Skeletal muscle tissue (tissue), 4 donors: Measurements from ENCODE around the gene FBXW8. TPM values are rescaled to one million over a fixed set of nuclear protein-coding genes. Genes with fewer than 3 reads are reported as not detected.
A peak's percentile ranks its signal among the peaks of the same experiment; 100 is the strongest.

ENCODE experiments used
- H3K27ac ChIP-seq: one replicate; pipeline ENCODE4 v1.7.0; 2013; ENCODE audit warnings: mild to moderate bottlenecking, low read depth, low read length, inconsistent platforms
- H3K27me3 ChIP-seq, 3 donors: one replicate each; pipeline ENCODE4 v1.7.0; 2013; ENCODE audit warnings: low read length in 3 of 3; ENCODE audit not compliant: control insufficient read depth in 3 of 3, insufficient read depth in 3 of 3
- H3K36me3 ChIP-seq, 3 donors: one replicate each; pipeline ENCODE4 v1.7.0; 2013; ENCODE audit warnings: low read length in 3 of 3; ENCODE audit not compliant: control insufficient read depth in 3 of 3, insufficient read depth in 3 of 3
- H3K4me1 ChIP-seq, 3 donors: one replicate each; pipeline ENCODE4 v1.7.0; 2013; ENCODE audit warnings: low read length in 3 of 3, mild to moderate bottlenecking in 3 of 3; ENCODE audit not compliant: control insufficient read depth in 3 of 3, insufficient read depth in 3 of 3
- H3K4me3 ChIP-seq, 3 donors: one replicate each; pipeline ENCODE4 v1.7.0; 2013; ENCODE audit warnings: low read length in 3 of 3
- H3K9ac ChIP-seq, 3 donors: one replicate each; pipeline ENCODE4 v1.7.0; 2013; ENCODE audit warnings: low read length in 3 of 3, mild to moderate bottlenecking in 3 of 3, moderate library complexity in 2 of 3, low read depth in 1 of 3
- H3K9me3 ChIP-seq, 3 donors: one replicate each; pipeline ENCODE4 v1.7.0; 2013; ENCODE audit warnings: low read length in 3 of 3; ENCODE audit not compliant: control insufficient read depth in 3 of 3
- total RNA-seq: library from RNA; depleted of rRNA; stranded (reverse); fragments of >200 nt; gene quantifications from one replicate; pipeline ENCODE4 v1.2.3, GENCODE V29; 2014
- donor health status: Osteomylitis.

Gene FBXW8
- total RNA-seq, 1 donor from 2014 or later = 8.9 TPM

DNA sequence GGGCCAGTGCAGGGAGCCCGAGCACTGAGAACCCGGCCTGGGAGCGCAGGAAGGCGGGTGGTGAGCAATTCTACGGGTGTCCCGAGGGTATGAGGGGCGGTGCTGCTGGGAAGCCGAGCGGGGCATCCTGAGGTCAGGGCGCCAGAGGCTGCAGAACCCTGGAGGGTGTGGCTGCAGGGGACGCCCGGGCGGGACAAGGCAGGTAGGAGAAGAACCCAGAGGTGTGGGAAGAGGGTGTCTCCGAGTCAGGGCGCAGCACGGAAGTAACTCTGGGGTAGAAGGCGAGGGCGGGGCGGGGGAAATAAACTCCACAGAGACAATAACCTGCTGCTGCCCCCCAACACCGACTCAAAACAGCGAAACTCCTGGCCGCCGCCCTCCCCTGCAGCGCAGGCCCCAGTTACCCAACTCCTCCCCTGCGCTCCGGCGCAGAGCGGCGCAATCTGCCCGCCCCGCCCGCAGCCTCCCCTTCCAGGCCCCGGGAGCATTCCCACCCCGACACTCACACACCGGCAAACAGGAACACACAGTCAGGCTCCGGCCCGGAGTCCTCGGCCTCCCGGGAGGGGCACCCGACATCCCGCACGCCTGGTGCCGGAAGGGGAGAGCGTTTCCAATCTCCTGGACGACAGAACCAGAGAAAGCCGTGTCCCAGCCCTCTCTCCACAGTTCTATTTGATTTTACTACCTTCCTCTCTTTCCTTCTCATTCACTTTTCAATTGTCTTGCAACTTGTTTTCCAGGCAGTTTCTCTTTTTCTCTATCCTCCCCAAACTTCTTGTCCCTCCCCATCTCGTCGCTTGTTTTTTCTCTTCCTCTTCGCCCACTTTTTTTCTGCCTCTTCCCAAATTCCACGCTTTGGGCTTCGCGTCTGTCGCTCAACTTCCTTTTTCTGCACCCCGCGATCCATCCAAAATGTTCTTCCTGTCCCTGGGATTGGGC lies 31.9 kb upstream of the FBXW8 start:
- Histone ChIP-seq H3K4me3 (peak overlapping the region in 2 of 3 donors; percentile 41 to 52), H3K36me3 (no peaks in the 10 kb centered on the region), H3K9ac (peak overlapping the region in 2 of 3 donors; percentile 38 to 51), H3K4me1 (peaks cover 30 to 34% (median 32%) of the 10 kb centered on the region in 3 donors), H3K27ac (no peak overlapping the region), H3K27me3 (peaks cover 66 to 78% (median 68%) of the 10 kb centered on the region in 3 donors), H3K9me3 (peaks cover 0 to 4% (median 3%) of the 10 kb centered on the region in 3 donors)

DNA sequence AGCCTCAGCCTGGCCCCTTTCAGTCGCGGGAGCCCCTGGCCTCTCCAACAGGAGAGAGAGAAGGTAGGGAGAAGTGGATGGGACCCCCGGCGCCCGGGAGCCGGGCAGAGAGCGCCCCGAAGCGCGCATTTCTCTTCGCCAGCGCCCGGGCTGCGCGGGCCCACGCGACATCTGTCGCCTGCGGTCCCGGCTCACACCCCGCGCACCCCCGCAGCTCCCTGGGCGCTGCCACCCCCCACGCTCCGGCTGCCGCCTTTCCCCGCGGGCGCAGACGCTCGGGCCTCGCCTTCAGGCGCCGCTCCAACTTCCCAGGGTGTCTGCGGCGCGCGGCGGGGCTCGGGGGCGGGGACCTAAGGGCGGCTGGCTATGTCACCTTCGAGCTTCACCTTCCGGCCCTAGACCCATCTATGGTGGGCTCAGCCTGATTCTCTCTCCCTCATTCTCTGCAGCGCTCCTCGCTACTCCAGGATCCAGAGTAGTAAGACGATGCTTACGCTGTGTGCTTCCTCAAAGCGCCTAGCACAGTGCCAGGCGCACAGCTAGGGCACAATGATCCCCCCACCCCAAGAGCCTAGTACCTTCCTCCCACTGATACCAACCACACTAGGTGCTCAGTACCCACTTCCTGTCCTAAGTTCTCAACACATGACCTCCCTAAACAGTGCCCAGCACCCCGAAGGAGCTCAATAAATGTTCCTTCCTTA lies 31.1 kb upstream of the FBXW8 start:
- Histone ChIP-seq H3K27ac (no peak overlapping the region), H3K4me1 (peaks cover 30 to 34% (median 32%) of the 10 kb centered on the region in 3 donors), H3K4me3 (peak overlapping the region in 2 of 3 donors; percentile 38 to 52), H3K27me3 (peaks cover 61 to 72% (median 63%) of the 10 kb centered on the region in 3 donors), H3K36me3 (no peaks in the 10 kb centered on the region), H3K9me3 (peaks cover 0 to 1% (median under 1%) of the 10 kb centered on the region in 3 donors), H3K9ac (peak overlapping the region in 2 of 3 donors; percentile 38 to 51)

DNA sequence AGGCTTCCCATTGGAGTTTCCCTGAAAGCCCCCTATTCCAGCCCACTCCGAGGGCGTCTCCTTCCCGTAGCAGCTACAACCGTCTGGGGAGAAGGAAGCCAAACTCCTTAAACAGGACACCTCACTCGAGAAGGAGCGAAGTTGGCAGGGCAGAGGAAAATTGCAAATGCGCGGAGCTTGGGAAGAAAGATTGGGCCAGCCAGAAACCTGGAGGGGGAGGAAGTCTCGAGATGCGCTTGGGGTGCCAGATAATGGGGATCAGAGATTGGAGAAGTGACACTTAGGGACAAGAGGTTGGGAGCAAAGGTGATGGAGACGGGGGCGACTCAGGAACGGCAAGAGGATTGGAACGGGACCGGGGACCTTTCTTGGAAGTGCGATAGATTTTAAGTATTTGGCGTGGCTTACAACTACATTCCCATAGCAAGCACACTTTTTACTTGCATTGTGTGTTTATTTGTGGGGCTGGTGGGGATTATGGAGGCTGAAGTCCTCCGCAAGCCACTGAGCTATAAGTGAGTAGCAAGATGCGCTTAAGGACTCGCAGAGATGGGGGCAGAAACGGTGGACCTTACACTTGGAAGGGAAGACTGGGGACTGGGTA lies 30.4 kb upstream of the FBXW8 start:
- Histone ChIP-seq H3K9me3 (no peaks in the 10 kb centered on the region), H3K27ac (no peak overlapping the region), H3K36me3 (no peaks in the 10 kb centered on the region), H3K4me3 (peak overlapping the region; percentile 38 to 52 (median 52)), H3K9ac (peak overlapping the region in 1 of 3 donors; percentile 11), H3K27me3 (peaks cover 59 to 67% (median 60%) of the 10 kb centered on the region in 3 donors), H3K4me1 (peaks cover 30 to 34% (median 32%) of the 10 kb centered on the region in 3 donors)

DNA sequence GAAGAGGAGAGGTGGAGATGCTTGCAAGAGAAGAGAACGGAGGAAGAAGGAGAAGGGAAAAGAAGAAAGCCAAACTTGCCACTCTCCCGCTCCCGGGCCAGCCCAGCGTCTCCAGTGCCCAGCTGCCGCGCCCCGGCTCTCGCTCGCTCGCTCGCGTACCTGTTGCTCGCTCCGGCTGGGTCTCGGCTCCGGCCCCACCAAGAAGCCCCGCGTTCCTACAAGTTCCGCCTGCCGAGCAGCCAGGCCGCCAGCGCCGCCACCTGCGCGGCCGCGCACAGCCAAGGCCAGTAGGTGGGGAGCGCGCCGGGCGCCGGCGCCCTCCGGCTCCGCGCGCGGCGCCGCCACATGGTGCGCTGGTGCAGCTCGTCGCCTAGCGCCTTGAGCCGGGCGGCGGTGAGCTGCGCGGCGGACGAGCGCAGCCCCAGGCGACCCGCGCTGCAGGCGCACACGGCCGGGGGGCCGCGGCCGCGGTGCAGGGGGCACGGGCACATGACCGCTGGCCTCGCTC lies 29.9 kb upstream of the FBXW8 start:
- H3K9me3 ChIP-seq = no peaks in the 10 kb centered on the region
- peaks cover 57 to 66% (median 59%) of the 10 kb centered on the region in 3 donors for H3K27me3 ChIP-seq
- H3K27ac ChIP-seq = no peak overlapping the region
- H3K9ac ChIP-seq = no peak overlapping the region
- no peaks in the 10 kb centered on the region for H3K36me3 ChIP-seq
- peaks cover 30 to 34% (median 32%) of the 10 kb centered on the region in 3 donors for H3K4me1 ChIP-seq
- peak overlapping the region; percentile 38 to 52 (median 52) for H3K4me3 ChIP-seq

DNA sequence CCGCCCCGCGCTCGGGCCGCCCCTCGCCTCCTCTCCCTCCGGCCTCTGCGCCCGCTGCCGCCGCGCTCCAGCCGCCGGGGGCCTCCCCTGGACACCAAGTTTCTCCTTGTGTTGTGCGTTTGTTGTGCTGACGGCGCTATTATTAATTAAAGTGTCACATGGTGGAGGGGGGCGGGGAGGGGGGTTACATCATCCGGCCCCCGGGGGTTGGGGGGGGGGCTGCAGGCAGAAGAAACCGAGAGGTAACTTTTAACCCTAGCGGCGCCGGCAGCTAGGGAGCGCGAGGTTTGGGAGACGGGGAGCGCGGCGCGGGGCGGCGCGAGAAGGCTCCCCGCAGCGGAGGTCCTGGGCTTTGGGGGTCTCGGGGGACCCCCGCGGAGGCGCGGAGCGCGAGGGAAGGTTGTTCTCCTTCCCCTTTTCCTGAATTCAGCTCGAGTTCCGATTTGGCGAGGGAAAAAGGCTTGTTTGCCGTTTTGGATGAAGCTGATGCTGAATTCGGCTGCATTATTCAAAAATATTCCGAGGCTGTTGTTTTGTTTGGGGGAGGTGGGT lies 29.3 kb upstream of the FBXW8 start, which contains the start of gene HRK:
Gene HRK (minus strand): TSS at position 117 of the 552 bp plus-strand sequence. CDS start 134 bp downstream, outside the sequence.
- Histone ChIP-seq H3K4me1 (peaks cover 30 to 34% (median 32%) of the 10 kb centered on the region in 3 donors), H3K27ac (no peak within 1 kb of the TSS), H3K9me3 (no peaks in the 10 kb centered on the region), H3K4me3 (peak within 1 kb of the TSS; percentile 38 to 65 (median 54)), H3K27me3 (peaks cover 52 to 61% (median 55%) of the 10 kb centered on the region in 3 donors), H3K9ac (peak within 1 kb of the TSS; percentile 16 to 43 (median 38)), H3K36me3 (no peaks in the 10 kb centered on the region)

DNA sequence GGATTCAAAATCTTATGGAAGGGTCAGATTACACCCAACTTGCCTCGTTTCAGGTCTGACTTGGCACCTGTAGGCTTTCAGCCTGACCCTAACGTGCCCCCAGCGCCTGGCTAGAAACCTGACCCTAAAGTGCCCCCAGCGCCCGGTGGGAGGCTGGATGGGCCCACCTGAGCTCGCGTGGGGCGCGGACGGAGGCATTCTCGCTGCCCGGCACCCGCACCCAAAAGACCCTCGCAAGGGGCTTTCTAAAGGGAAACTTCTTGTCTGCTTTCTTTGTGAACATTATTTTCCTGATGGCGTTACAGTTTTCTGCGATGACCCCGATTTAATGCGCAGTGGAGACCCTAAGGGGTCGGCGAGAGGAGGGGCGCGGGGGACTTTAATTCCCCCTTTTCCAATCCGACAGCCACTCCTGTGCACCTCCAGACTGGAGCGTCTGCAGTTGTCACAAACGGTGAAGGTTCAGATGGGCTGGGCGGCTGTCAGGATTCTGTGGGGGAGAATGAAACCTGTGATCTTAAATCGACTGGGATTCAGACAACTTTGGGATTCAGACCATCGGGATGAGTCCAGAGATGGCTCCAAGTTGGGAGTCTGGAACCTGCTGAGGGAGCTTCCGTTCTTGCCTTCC lies 28.8 kb upstream of the FBXW8 start:
- Histone ChIP-seq H3K4me1 (peaks cover 30 to 34% (median 32%) of the 10 kb centered on the region in 3 donors), H3K9me3 (no peaks in the 10 kb centered on the region), H3K4me3 (peak overlapping the region; percentile 24 to 65 (median 54)), H3K9ac (peak overlapping the region in 2 of 3 donors; percentile 16 to 38), H3K27ac (no peak overlapping the region), H3K36me3 (no peaks in the 10 kb centered on the region), H3K27me3 (peaks cover 48 to 56% (median 50%) of the 10 kb centered on the region in 3 donors)

DNA sequence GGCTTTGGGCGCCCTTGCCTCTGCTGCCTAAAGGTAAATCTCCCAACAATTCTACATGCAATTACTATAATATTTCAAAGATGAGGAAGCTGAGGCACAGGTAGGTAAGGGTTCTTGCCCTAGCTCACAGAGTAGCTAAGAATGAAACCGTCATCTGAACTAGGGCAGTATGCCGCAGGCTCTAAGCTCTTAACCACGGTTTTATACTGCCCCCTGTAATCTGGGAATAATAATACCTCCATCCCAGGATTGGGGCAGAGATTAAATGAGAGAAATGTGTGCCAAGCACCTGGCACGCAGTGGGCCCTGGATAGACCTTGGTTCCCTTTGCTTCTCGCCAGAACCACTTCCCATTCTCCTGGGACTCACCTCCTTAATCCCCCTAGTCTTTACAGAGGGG lies 28.0 kb upstream of the FBXW8 start:
- H3K4me1 ChIP-seq = peaks cover 30 to 34% (median 32%) of the 10 kb centered on the region in 3 donors
- H3K9me3 ChIP-seq = no peaks in the 10 kb centered on the region
- H3K9ac ChIP-seq = no peak overlapping the region
- H3K27me3 ChIP-seq = peaks cover 41 to 50% (median 48%) of the 10 kb centered on the region in 3 donors
- H3K4me3 ChIP-seq = no peak overlapping the region
- no peaks in the 10 kb centered on the region for H3K36me3 ChIP-seq
- no peak overlapping the region for H3K27ac ChIP-seq

DNA sequence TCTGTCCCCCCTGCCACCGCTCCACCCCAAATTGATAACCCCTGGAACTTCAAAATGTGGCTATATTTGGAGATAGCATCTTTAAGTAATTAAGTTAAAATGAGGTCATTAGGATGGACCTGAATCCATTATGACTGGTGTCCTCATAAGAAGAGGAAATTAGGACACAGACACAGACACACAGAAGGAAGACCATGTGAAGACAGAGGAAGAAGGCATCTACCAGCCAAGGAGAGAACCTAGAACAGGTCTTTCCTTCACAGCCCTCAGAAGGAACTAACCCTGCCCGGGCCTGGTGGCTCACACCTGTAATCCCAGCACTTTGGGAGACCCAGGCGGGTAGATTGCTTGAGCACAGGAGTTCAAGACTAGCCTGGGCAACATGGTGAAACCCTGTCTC lies 25.9 kb upstream of the FBXW8 start:
- Histone ChIP-seq H3K4me3 (no peak overlapping the region), H3K36me3 (no peaks in the 10 kb centered on the region), H3K27ac (no peak overlapping the region), H3K27me3 (peaks cover 23 to 31% (median 28%) of the 10 kb centered on the region in 3 donors), H3K9me3 (no peaks in the 10 kb centered on the region), H3K9ac (no peak overlapping the region), H3K4me1 (peaks cover 16 to 20% (median 19%) of the 10 kb centered on the region in 3 donors)

DNA sequence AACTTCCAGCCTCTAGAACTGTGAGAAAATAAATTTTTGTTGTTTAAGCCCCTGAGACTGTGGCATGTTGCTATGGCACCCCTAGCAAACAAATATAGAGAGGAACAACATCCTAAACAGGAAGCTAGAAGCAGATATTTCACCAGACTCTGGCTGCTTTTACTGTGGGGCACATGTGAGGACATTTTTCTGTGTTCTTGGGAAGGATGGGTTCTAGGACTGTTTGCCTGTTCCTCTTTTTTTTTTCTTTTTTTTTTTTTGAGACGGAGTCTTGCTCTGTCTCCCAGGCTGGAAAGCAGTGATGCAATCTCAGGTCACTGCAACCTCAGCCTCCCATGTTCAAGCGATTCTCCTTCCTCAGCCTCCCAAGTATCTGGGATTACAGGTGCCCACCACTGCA lies 25.3 kb upstream of the FBXW8 start:
- H3K4me3 ChIP-seq = no peak overlapping the region
- no peak overlapping the region for H3K27ac ChIP-seq
- H3K27me3 ChIP-seq = peaks cover 17 to 24% (median 22%) of the 10 kb centered on the region in 3 donors
- H3K36me3 ChIP-seq = no peaks in the 10 kb centered on the region
- H3K9ac ChIP-seq = no peak overlapping the region
- H3K9me3 ChIP-seq = no peaks in the 10 kb centered on the region
- peaks cover 10 to 14% (median 13%) of the 10 kb centered on the region in 3 donors for H3K4me1 ChIP-seq
